ENCODE measurements around the gene PCDHB7. TPM values are rescaled to one million over a fixed set of nuclear protein-coding genes. Genes with fewer than 3 reads are reported as not detected.
"Not testable (repeated sequence)": the region's sequence is repeated elsewhere in the genome, so short reads cannot be mapped to it uniquely, and the experiment has no call there.

The PCDHB7 gene
- total and polyA plus RNA-seq, 2 of the 4 experiments (the other 2 are of a cell fraction), result 0.18 to 0.38 TPM

DNA sequence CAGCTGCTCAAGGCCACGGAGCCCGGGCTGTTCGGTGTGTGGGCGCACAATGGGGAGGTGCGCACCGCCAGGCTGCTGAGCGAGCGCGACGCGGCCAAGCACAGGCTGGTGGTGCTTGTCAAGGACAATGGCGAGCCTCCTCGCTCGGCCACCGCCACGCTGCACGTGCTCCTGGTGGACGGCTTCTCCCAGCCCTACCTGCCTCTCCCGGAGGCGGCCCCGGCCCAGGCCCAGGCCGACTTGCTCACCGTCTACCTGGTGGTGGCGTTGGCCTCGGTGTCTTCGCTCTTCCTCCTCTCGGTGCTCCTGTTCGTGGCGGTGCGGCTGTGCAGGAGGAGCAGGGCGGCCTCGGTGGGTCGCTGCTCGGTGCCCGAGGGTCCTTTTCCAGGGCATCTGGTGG, 16.7 kb downstream of the PCDHB7 start:
- intact Hi-C loops (cut with micrococcal nuclease), result not testable (repeated sequence)

More for the DNA sequence above, 16.7 kb downstream of the PCDHB7 start:
- H4K5ac ChIP-seq (ENCODE audit: low read depth, low read length); H2AK9ac ChIP-seq (replicated peaks; ENCODE audit: low read depth, low read length, poor library complexity); H3K56ac ChIP-seq (ENCODE audit: extremely low read depth, insufficient read depth, low read length); DNase-seq; CTCF ChIA-PET; H3K18ac ChIP-seq (ENCODE audit: low read depth, low read length); H3K9me1 ChIP-seq (ENCODE audit: insufficient read depth, low read length); H2BK15ac ChIP-seq (ENCODE audit: low read depth, low read length); H3K14ac ChIP-seq (replicated peaks; ENCODE audit: low read depth, low read length); H3K4me1 ChIP-seq (ENCODE audit: control insufficient read depth, insufficient read depth, low read length); H4K91ac ChIP-seq (ENCODE audit: insufficient read depth, low read depth, low read length); H2AK5ac ChIP-seq (ENCODE audit: low read depth, low read length); H3K4ac ChIP-seq (ENCODE audit: low read depth, low read length); H3K27me3 ChIP-seq (ENCODE audit: control insufficient read depth, insufficient read depth, low read length); H3K79me1 ChIP-seq (ENCODE audit: low read depth in 1 of 2, low read length in 2 of 2); H2BK5ac ChIP-seq (ENCODE audit: low read depth, low read length, poor library complexity, severe bottlenecking); in situ Hi-C loops (cut with MboI; ENCODE audit: low sequenced_read_pairs); H3K36me3 ChIP-seq (ENCODE audit: control insufficient read depth, insufficient read depth, low read length); H3K4me2 ChIP-seq (ENCODE audit: low read depth, low read length); BruUV-seq (replicated peaks); H3K27ac ChIP-seq (ENCODE audit: insufficient read depth, low read length); H4K8ac ChIP-seq (ENCODE audit: low read depth in 2 of 2, low read length in 2 of 2); H2BK120ac ChIP-seq (ENCODE audit: low read depth, low read length); H3K9ac ChIP-seq (ENCODE audit: low read depth, low read length); H2BK20ac ChIP-seq (ENCODE audit: low read depth, low read length); dilution Hi-C loops (cut with HindIII; ENCODE audit: low sequenced_read_pairs, unreplicated experiment); ATAC-seq (ENCODE audit: low read depth); H3K4me3 ChIP-seq (ENCODE audit: insufficient read depth, low read depth, low read length); H3K23ac ChIP-seq (ENCODE audit: low read depth, low read length); H2AFZ ChIP-seq (replicated peaks; ENCODE audit: low read length, poor library complexity); H4K20me1 ChIP-seq (ENCODE audit: insufficient read depth, low read length); POLR2A ChIA-PET (ENCODE audit: unreplicated experiment): not testable (repeated sequence)
- H3K9me3 ChIP-seq (ENCODE audit: control insufficient read depth, insufficient read depth, low read length), result peaks cover 15% of the 10 kb centered on the region; the same call in 1 of the 2 replicates
- 25% methylated on average over 4 of the region's 35 CpGs; no CpG with 5 or more reads in 1 of the 2 experiments for WGBS, 2 experiments (ENCODE audit: extremely low coverage in 2 of 2, insufficient read length in 1 of 2)

Measured in IMR-90 (cell line).